Measurements from ENCODE around the gene CEP63.

The CEP63 gene

DNA sequence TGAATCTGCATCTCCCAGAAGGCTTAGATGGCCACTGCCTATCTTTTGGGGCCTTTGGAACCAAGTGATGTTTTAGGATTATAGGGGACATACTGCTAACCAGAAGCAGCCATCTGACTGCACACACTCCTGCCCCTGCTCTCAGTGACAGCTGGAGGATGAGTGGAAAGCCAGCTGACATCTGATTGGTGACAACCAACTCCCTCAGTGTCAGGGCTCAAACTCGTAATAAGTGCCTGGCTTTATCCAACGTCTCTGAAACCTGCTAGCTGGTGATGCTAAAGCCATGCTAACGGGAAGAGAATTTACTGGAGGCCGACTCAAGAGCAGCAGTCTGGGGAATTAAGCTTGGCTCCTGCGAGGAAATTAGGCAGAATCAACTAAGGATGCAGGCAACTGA, 129.9 kb downstream of the CEP63 start:
- in situ Hi-C loops (cut with MboI; ENCODE audit: low sequenced_read_pairs): loop anchor here (25.0 kb wide), 2 partner anchors 897 to 1272 kb away; no protein-coding TSS in a partner anchor
- no peak overlapping the region for H3K4me3 ChIP-seq
- H3K9me3 ChIP-seq: no peaks in the 10 kb centered on the region
- no peak for DNase-seq (ENCODE audit: low spot score in 2 of 2)
- H3K36me3 ChIP-seq (replicated peaks): no peaks in the 10 kb centered on the region
- H3K4me1 ChIP-seq: no peaks in the 10 kb centered on the region
- H3K27me3 ChIP-seq (ENCODE audit: low read depth): no peaks in the 10 kb centered on the region

GRCh38 chr3:134617608-134618477, 132.0 kb downstream of the CEP63 start:
- H3K27me3 ChIP-seq (ENCODE audit: low read depth): no peaks in the 10 kb centered on the region
- H3K36me3 ChIP-seq (replicated peaks): no peaks in the 10 kb centered on the region
- no peak for DNase-seq (ENCODE audit: low spot score in 2 of 2)
- no peak overlapping the region for H3K4me3 ChIP-seq
- in situ Hi-C loops (cut with MboI; ENCODE audit: low sequenced_read_pairs): loop anchor here (25.0 kb wide), 2 partner anchors 894 to 1269 kb away; no protein-coding TSS in a partner anchor
- H3K4me1 ChIP-seq: no peaks in the 10 kb centered on the region
- no peaks in the 10 kb centered on the region for H3K9me3 ChIP-seq

DNA sequence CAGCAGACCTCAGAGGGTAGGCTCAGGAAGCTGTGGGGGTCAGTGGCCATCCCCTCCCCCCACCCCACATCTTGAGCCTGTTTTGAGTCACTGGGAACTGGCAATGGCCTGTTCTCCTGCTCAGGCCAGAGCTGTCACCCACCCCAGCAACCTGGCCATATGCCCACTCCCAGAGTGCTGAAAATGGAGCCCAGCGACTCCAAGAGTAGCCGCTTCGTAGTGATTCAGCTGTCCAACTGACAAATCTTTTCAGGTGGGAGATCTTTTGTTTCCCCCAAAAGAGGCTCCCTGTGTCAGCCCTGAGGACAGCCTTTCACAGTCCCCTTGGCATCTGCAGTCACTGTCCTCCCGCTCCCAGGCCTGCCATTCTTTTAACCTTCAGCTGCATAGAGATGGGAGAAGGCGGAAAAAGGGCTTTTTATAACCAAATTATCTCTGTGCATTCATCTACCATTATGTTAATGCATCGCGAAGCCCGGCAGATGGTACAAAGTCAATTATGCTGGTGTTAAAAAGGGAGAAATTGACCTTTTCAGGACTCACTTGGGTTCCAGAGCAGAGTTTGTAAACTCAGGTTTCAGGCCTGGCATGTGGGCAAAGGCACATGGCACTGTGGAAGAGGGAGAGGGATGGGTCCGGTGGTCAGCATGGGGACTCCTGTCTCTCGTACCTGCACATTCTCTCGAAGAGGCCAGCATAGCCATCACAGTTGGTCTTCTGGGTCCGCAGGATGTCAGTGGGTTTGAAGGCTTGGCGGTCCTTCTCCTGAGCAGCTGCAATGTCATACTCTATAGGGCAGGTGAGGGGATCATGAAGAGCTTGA, 132.8 kb downstream of the CEP63 start:
- H3K4me3 ChIP-seq: no peak overlapping the region
- H3K36me3 ChIP-seq (replicated peaks): no peaks in the 10 kb centered on the region
- H3K27me3 ChIP-seq (ENCODE audit: low read depth): no peaks in the 10 kb centered on the region
- H3K9me3 ChIP-seq: no peaks in the 10 kb centered on the region
- in situ Hi-C loops (cut with MboI; ENCODE audit: low sequenced_read_pairs): loop anchor here (25.0 kb wide), 2 partner anchors 894 to 1269 kb away; no protein-coding TSS in a partner anchor
- H3K4me1 ChIP-seq: no peaks in the 10 kb centered on the region
- no peak for DNase-seq (ENCODE audit: low spot score in 2 of 2)

DNA sequence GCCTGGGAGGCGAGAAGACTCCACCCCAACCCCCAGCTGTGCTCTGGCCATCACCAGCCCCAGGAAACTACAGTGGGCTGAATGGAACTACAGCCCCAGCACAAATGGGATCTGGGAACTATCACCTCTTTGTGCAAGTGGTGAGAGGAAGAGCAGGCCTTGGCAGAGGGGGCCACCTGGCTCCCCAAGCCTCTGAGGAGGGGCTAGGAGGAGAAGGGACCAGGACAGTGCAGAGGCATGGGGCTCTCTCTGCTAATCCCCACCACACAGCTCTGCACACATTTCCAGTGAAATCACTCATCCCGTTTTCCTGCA, 133.4 kb downstream of the CEP63 start:
- Histone ChIP-seq H3K9me3 (no peaks in the 10 kb centered on the region), H3K36me3 (replicated peaks) (no peaks in the 10 kb centered on the region), H3K4me3 (no peak overlapping the region), H3K4me1 (no peaks in the 10 kb centered on the region), H3K27me3 (ENCODE audit: low read depth) (no peaks in the 10 kb centered on the region)
- in situ Hi-C loops (cut with MboI; ENCODE audit: low sequenced_read_pairs): loop anchor here (25.0 kb wide), 2 partner anchors 893 to 1268 kb away; no protein-coding TSS in a partner anchor
- no peak for DNase-seq (ENCODE audit: low spot score in 2 of 2)

- DNase-seq (ENCODE audit: low spot score in 2 of 2): no peak
- H3K36me3 ChIP-seq (replicated peaks): no peaks in the 10 kb centered on the region
- in situ Hi-C loops (cut with MboI; ENCODE audit: low sequenced_read_pairs): loop anchor here (25.0 kb wide), 2 partner anchors 892 to 1267 kb away; no protein-coding TSS in a partner anchor
- H3K4me3 ChIP-seq: no peak overlapping the region
- no peaks in the 10 kb centered on the region for H3K9me3 ChIP-seq
- no peaks in the 10 kb centered on the region for H3K4me1 ChIP-seq
- no peaks in the 10 kb centered on the region for H3K27me3 ChIP-seq (ENCODE audit: low read depth)
Measured at GRCh38 chr3:134619884-134620445, 134.1 kb downstream of the CEP63 start.

- Histone ChIP-seq H3K4me3 (no peak overlapping the region), H3K4me1 (no peaks in the 10 kb centered on the region), H3K9me3 (no peaks in the 10 kb centered on the region), H3K27me3 (ENCODE audit: low read depth) (no peaks in the 10 kb centered on the region), H3K36me3 (replicated peaks) (no peaks in the 10 kb centered on the region)
- no peak for DNase-seq (ENCODE audit: low spot score in 2 of 2)
- in situ Hi-C loops (cut with MboI; ENCODE audit: low sequenced_read_pairs): loop anchor here (25.0 kb wide), 2 partner anchors 892 to 1267 kb away; no protein-coding TSS in a partner anchor
Measured at GRCh38 chr3:134620476-134621115, 134.7 kb downstream of the CEP63 start.

- Histone ChIP-seq H3K4me1 (no peaks in the 10 kb centered on the region), H3K9me3 (no peaks in the 10 kb centered on the region), H3K36me3 (replicated peaks) (no peaks in the 10 kb centered on the region), H3K4me3 (no peak overlapping the region), H3K27me3 (ENCODE audit: low read depth) (no peaks in the 10 kb centered on the region)
- no peak for DNase-seq (ENCODE audit: low spot score in 2 of 2)
- in situ Hi-C loops (cut with MboI; ENCODE audit: low sequenced_read_pairs): loop anchor here (25.0 kb wide), 2 partner anchors 890 to 1265 kb away; no protein-coding TSS in a partner anchor
Measured at GRCh38 chr3:134621854-134622253, 136.0 kb downstream of the CEP63 start.

GRCh38 chr3:134622806-134623365, 137.0 kb downstream of the CEP63 start:
- no peaks in the 10 kb centered on the region for H3K36me3 ChIP-seq (replicated peaks)
- DNase-seq (ENCODE audit: low spot score in 2 of 2): no peak
- no peaks in the 10 kb centered on the region for H3K27me3 ChIP-seq (ENCODE audit: low read depth)
- H3K4me1 ChIP-seq: no peaks in the 10 kb centered on the region
- in situ Hi-C loops (cut with MboI; ENCODE audit: low sequenced_read_pairs): loop anchor here (25.0 kb wide), 2 partner anchors 889 to 1264 kb away; no protein-coding TSS in a partner anchor
- no peak overlapping the region for H3K4me3 ChIP-seq
- no peaks in the 10 kb centered on the region for H3K9me3 ChIP-seq

GRCh38 chr3:134623615-134624245, 137.9 kb downstream of the CEP63 start:
- in situ Hi-C loops (cut with MboI; ENCODE audit: low sequenced_read_pairs): loop anchor here (25.0 kb wide), 2 partner anchors 889 to 1264 kb away; no protein-coding TSS in a partner anchor
- H3K27me3 ChIP-seq (ENCODE audit: low read depth): no peaks in the 10 kb centered on the region
- H3K36me3 ChIP-seq (replicated peaks): no peaks in the 10 kb centered on the region
- H3K9me3 ChIP-seq: no peaks in the 10 kb centered on the region
- DNase-seq (ENCODE audit: low spot score in 2 of 2): no peak
- H3K4me1 ChIP-seq: no peaks in the 10 kb centered on the region
- no peak overlapping the region for H3K4me3 ChIP-seq

All from HAP-1 (cell line).